Astrocyte (in vitro differentiated cells and primary cell): Measurements from ENCODE around the gene DIP2C. TPM values are rescaled to one million over a fixed set of nuclear protein-coding genes. Genes with fewer than 3 reads are reported as not detected.
A peak's percentile ranks its signal among the peaks of the same experiment; 100 is the strongest.

Experiments
- DNase-seq: peaks from one replicate; pipeline ENCODE4 v3.0.0-alpha.2; 2010; ENCODE audit warnings: low read depth
- FAIRE-seq: peaks from 2 replicates; lab custom pipeline; 2011; peaks lifted over from hg19 to GRCh38; lab: Jason Lieb, UNC
- H2AFZ ChIP-seq: 2 replicates; pipeline ENCODE4 v1.6.0; 2012; ENCODE audit warnings: low read depth, low read length, inconsistent platforms
- H3K27ac ChIP-seq: 2 replicates; pipeline ENCODE4 v1.5.1; 2011; ENCODE audit warnings: low read depth, low read length, inconsistent platforms
- H3K27me3 ChIP-seq: 2 replicates; pipeline ENCODE4 v1.6.0; 2011; ENCODE audit warnings: low read length, inconsistent platforms; ENCODE audit not compliant: insufficient read depth
- H3K36me3 ChIP-seq: 2 replicates; pipeline ENCODE4 v1.5.1; 2011; ENCODE audit warnings: low read length, inconsistent platforms; ENCODE audit not compliant: insufficient read depth
- H3K4me1 ChIP-seq: 2 replicates; pipeline ENCODE4 v1.5.1; 2011; ENCODE audit warnings: low read length, inconsistent platforms; ENCODE audit not compliant: insufficient read depth
- H3K4me2 ChIP-seq: 2 replicates; pipeline ENCODE4 v1.6.0; 2012; ENCODE audit warnings: low read length, inconsistent platforms
- H3K4me3 ChIP-seq: 2 replicates; pipeline ENCODE4 v1.5.1; 2011; ENCODE audit warnings: low read depth, mild to moderate bottlenecking, low read length, inconsistent platforms; ENCODE audit not compliant: insufficient read depth
- H3K79me2 ChIP-seq: 2 replicates; pipeline ENCODE4 v1.6.0; 2012; ENCODE audit warnings: mild to moderate bottlenecking, low read length, inconsistent platforms; ENCODE audit not compliant: insufficient read depth
- H3K9ac ChIP-seq: 2 replicates; pipeline ENCODE4 v1.6.0; 2012; ENCODE audit warnings: mild to moderate bottlenecking, low read length, inconsistent platforms
- H3K9me3 ChIP-seq: 2 replicates; pipeline ENCODE4 v1.5.1; 2012; ENCODE audit warnings: low read depth, mild to moderate bottlenecking, low read length, inconsistent platforms; ENCODE audit not compliant: insufficient read depth
- H4K20me1 ChIP-seq: 2 replicates; pipeline ENCODE4 v1.6.0; 2012; ENCODE audit warnings: low read length, inconsistent platforms; ENCODE audit not compliant: insufficient read depth
- H3K27ac Mint-ChIP-seq: one replicate; pipeline ENCODE4 v1.8.0; 2021; ENCODE audit warnings: mild to moderate bottlenecking, mixed read lengths; ENCODE audit not compliant: unreplicated experiment
- H3K27me3 Mint-ChIP-seq: one replicate; pipeline ENCODE4 v1.8.0; 2021; ENCODE audit warnings: low read depth, mixed read lengths; ENCODE audit not compliant: unreplicated experiment
- H3K36me3 Mint-ChIP-seq: one replicate; pipeline ENCODE4 v1.8.0; 2021; ENCODE audit warnings: low read depth, mixed read lengths; ENCODE audit not compliant: unreplicated experiment
- H3K4me1 Mint-ChIP-seq: one replicate; pipeline ENCODE4 v1.8.0; 2021; ENCODE audit warnings: low read depth, mixed read lengths; ENCODE audit not compliant: unreplicated experiment
- H3K4me3 Mint-ChIP-seq: one replicate; pipeline ENCODE4 v1.8.0; 2021; ENCODE audit warnings: mild to moderate bottlenecking, moderate library complexity, mixed read lengths; ENCODE audit not compliant: unreplicated experiment
- H3K9me3 Mint-ChIP-seq: one replicate; pipeline ENCODE4 v1.8.0; 2021; ENCODE audit warnings: mild to moderate bottlenecking, mixed read lengths; ENCODE audit not compliant: unreplicated experiment
- CTCF ChIP-seq: IDR thresholded peaks from 2 replicates; pipeline ENCODE4 v1.5.1; 2011; ENCODE audit warnings: low read depth, mild to moderate bottlenecking, inconsistent platforms, low read length, moderate library complexity; ENCODE audit not compliant: insufficient read depth
- EZH2 ChIP-seq: IDR thresholded peaks from 2 replicates; pipeline ENCODE4 v1.6.1; 2012; ENCODE audit warnings: mild to moderate bottlenecking, low read length, inconsistent platforms; ENCODE audit not compliant: insufficient read depth
- total RNA-seq: library from RNA; stranded (reverse); gene quantifications from 2 replicates; pipeline ENCODE4 v1.2.1, GENCODE V29; 2021

Gene DIP2C
- total RNA-seq, 1 donor from 2014 or later: 27.3 TPM

DNA sequence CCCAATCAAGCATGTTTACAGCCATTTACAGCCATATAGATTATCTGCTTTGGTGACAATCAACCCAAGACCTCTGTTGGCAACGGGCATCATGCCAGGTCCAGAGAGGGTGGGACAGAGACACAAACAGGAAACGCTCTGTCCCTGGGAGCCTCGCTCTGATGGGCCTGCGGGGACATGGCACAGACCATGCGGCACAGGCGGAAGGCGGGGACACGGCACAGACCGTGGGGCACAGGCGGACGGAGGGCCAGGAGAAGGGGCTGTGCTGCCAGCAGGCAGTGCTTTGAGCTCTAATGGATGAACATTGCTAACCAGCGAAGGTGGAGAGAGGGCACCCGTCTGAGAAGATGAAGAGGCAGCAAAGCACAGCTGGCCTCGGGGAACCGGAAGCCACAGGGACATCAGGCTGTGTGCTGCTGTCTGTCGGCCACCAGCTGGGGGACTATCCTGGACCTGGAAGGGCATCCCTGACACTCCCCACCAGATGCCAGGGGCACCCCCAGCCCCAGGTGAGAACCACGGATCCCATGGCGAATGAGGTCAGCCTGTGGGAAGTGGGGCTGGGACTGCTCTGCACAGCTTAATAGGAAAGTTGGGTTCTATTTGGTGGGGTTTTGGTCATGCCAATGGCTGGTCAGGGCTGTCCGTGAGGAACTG is 61.0 kb downstream of the DIP2C start:
- H3K4me1 ChIP-seq: peaks cover 28% of the 10 kb centered on the region
- FAIRE-seq (no peak), DNase-seq (no peak)
- Mint-ChIP-seq H3K27me3 (no peaks in the 10 kb centered on the region), H3K4me3 (no peak overlapping the region), H3K36me3 (peaks cover 11% of the 10 kb centered on the region), H3K4me1 (peaks cover 28% of the 10 kb centered on the region), H3K27ac (no peak overlapping the region), H3K9me3 (peaks cover 2% of the 10 kb centered on the region)
- peaks cover 60% of the 10 kb centered on the region for H4K20me1 ChIP-seq
- H3K36me3 ChIP-seq: no peaks in the 10 kb centered on the region
- no peak overlapping the region for H3K27ac ChIP-seq
- H3K9me3 ChIP-seq: no peaks in the 10 kb centered on the region
- H3K79me2 ChIP-seq: peaks cover 93% of the 10 kb centered on the region
- TF ChIP-seq CTCF: no peak
- no peak for TF ChIP-seq EZH2
- no peaks in the 10 kb centered on the region for H3K27me3 ChIP-seq
- no peak overlapping the region for H3K4me2 ChIP-seq
- H2AFZ ChIP-seq: no peak overlapping the region
- no peak overlapping the region for H3K9ac ChIP-seq
- no peak overlapping the region for H3K4me3 ChIP-seq

GRCh38 chr10:627032-627992 is 62.2 kb downstream of the DIP2C start:
- no peaks in the 10 kb centered on the region for H3K27me3 Mint-ChIP-seq
- Histone ChIP-seq H2AFZ (no peak overlapping the region), H3K4me3 (no peak overlapping the region), H3K4me1 (peaks cover 25% of the 10 kb centered on the region), H4K20me1 (peaks cover 62% of the 10 kb centered on the region), H3K27me3 (no peaks in the 10 kb centered on the region), H3K9ac (no peak overlapping the region), H3K9me3 (no peaks in the 10 kb centered on the region), H3K36me3 (no peaks in the 10 kb centered on the region), H3K27ac (no peak overlapping the region), H3K79me2 (peaks cover 94% of the 10 kb centered on the region), H3K4me2 (no peak overlapping the region)
- no peaks in the 10 kb centered on the region for H3K9me3 Mint-ChIP-seq
- no peak overlapping the region for H3K27ac Mint-ChIP-seq
- FAIRE-seq (no peak), DNase-seq (no peak)
- H3K4me3 Mint-ChIP-seq: peak overlapping the region; percentile 67
- no peak for TF ChIP-seq CTCF
- TF ChIP-seq EZH2: no peak
- H3K36me3 Mint-ChIP-seq: peaks cover 11% of the 10 kb centered on the region
- peaks cover 29% of the 10 kb centered on the region for H3K4me1 Mint-ChIP-seq
